SK-N-SH (cell line): Measurements from ENCODE around the gene LAMTOR4. TPM values are rescaled to one million over a fixed set of nuclear protein-coding genes. Genes with fewer than 3 reads are reported as not detected.
"Not testable (repeated sequence)": the region's sequence is repeated elsewhere in the genome, so short reads cannot be mapped to it uniquely, and the experiment has no call there.

Experiments
- CTCF ChIA-PET: fragments of 300-600, 350-600 bp; formaldehyde crosslinking; extraction: SDS; loops from one replicate; lab custom pipeline; 2021; lab: Yijun Ruan, JAX
- POLR2A ChIA-PET: fragments of 350-600 bp; sonication (Branson Sonifier 250); formaldehyde crosslinking; extraction: SDS; loops from one replicate; lab custom pipeline; 2020; ENCODE audit warnings: antibody characterized with exemption, inconsistent platforms; lab: Yijun Ruan, JAX
- DNase-seq: peaks from one replicate; pipeline ENCODE4 v3.0.0; 2012
- H2AFZ ChIP-seq: fragments of 200-600 bp; sonication (generic); 2 replicates; pipeline ENCODE4 v1.8.1; 2016; ENCODE audit warnings: antibody characterized with exemption, mild to moderate bottlenecking, low read depth
- H3F3A ChIP-seq: fragments of 200-600 bp; sonication (generic); replicated peaks from 2 replicates; pipeline ENCODE3; 2016; ENCODE audit warnings: antibody characterized with exemption, mild to moderate bottlenecking; ENCODE audit not compliant: insufficient read depth
- H3K27ac ChIP-seq, 2 experiments: fragments of 200-500 bp in 1 of 2; fragments of 200-600 bp in 1 of 2; sonication (Bioruptor generic) in 1 of 2; sonication (generic), shearing (Covaris generic) in 1 of 2; 2 replicates each; pipeline versions ENCODE4 v1.5.1 to v1.6.1; 2014 to 2016; ENCODE audit warnings: low read depth in 2 of 2, inconsistent platforms in 1 of 2, low read length in 1 of 2, mild to moderate bottlenecking in 1 of 2, mixed read lengths in 1 of 2
- H3K27me3 ChIP-seq: fragments of 200-600 bp; sonication (generic), shearing (Covaris generic); 2 replicates; pipeline ENCODE4 v1.6.1; 2016; ENCODE audit warnings: mixed run types; ENCODE audit not compliant: insufficient read depth
- H3K36me3 ChIP-seq, 2 experiments: fragments of 200-500 bp in 1 of 2; fragments of 200-600 bp in 1 of 2; sonication (Bioruptor generic) in 1 of 2; sonication (generic) in 1 of 2; replicated peaks in 1 of 2; 2 replicates each; pipeline versions ENCODE3 to v1.5.1; 2014 to 2016; ENCODE audit warnings: low read length in 1 of 2, mild to moderate bottlenecking in 1 of 2; ENCODE audit not compliant: insufficient read depth in 2 of 2, control insufficient read depth in 1 of 2
- H3K4me1 ChIP-seq, 2 experiments: fragments of 200-500 bp in 1 of 2; fragments of 200-600 bp in 1 of 2; sonication (Bioruptor generic) in 1 of 2; sonication (generic), shearing (Covaris generic) in 1 of 2; 2 replicates each; pipeline versions ENCODE4 v1.5.1 to v1.6.1; 2014 to 2016; ENCODE audit warnings: low read depth in 1 of 2, low read length in 1 of 2, mixed run types in 1 of 2; ENCODE audit not compliant: insufficient read depth in 2 of 2, control insufficient read depth in 1 of 2
- H3K4me2 ChIP-seq: fragments of 200-600 bp; sonication (generic), shearing (Covaris generic); 2 replicates; pipeline ENCODE4 v1.6.1; 2017; ENCODE audit warnings: mixed run types
- H3K4me3 ChIP-seq, 2 experiments: fragments of 200-500 bp in 1 of 2; fragments of 200-600 bp in 1 of 2; sonication (Bioruptor generic) in 1 of 2; sonication (generic), shearing (Covaris generic) in 1 of 2; 2 replicates each; pipeline versions ENCODE4 v1.5.1 to v1.8.1; 2014 to 2016; ENCODE audit warnings: low read depth in 2 of 2, inconsistent platforms in 1 of 2, low read length in 1 of 2, mild to moderate bottlenecking in 1 of 2, mixed read lengths in 1 of 2, moderate library complexity in 1 of 2
- H3K79me2 ChIP-seq: fragments of 200-600 bp; sonication (generic); 2 replicates; pipeline ENCODE4 v1.8.1; 2017; ENCODE audit warnings: mild to moderate bottlenecking; ENCODE audit not compliant: insufficient read depth
- H3K9ac ChIP-seq: fragments of 200-600 bp; sonication (generic); 2 replicates; pipeline ENCODE4 v1.6.1; 2017; ENCODE audit warnings: mixed run types
- H3K9me2 ChIP-seq: fragments of 200-600 bp; sonication (generic); 2 replicates; pipeline ENCODE4 v1.6.1; 2017; ENCODE audit warnings: mixed run types
- H3K9me3 ChIP-seq: fragments of 200-600 bp; sonication (generic); 2 replicates; pipeline ENCODE4 v1.6.1; 2017; ENCODE audit warnings: mixed run types, mild to moderate bottlenecking, moderate library complexity
- H4K20me1 ChIP-seq: fragments of 200-600 bp; sonication (generic); 2 replicates; pipeline ENCODE4 v1.6.1; 2017; ENCODE audit warnings: mild to moderate bottlenecking, mixed run types; ENCODE audit not compliant: insufficient read depth
- CTCF ChIP-seq: fragments of 200-600 bp; sonication (generic); IDR thresholded peaks from 2 replicates; pipeline ENCODE4 v1.6.1; 2017; ENCODE audit warnings: antibody characterized with exemption, mild to moderate bottlenecking, moderate library complexity
- ELF1 ChIP-seq: IDR thresholded peaks from 2 replicates; pipeline ENCODE4 v1.4.0; 2012
- EZH2phosphoT487 ChIP-seq: fragments of 200-600 bp; sonication (generic); IDR thresholded peaks from 2 replicates; pipeline ENCODE4 v1.6.1; 2017; ENCODE audit warnings: low read depth, mixed run types, mild to moderate bottlenecking, antibody characterized with exemption, moderate library complexity, borderline replicate concordance
- FOSL2 ChIP-seq: IDR thresholded peaks from 2 replicates; pipeline ENCODE4 v1.4.0; 2012; ENCODE audit warnings: low read depth, mild to moderate bottlenecking, moderate library complexity, borderline replicate concordance
- FOXJ3 ChIP-seq: sonication (generic); formaldehyde crosslinking; IDR thresholded peaks from 2 replicates; pipeline ENCODE4 v1.5.1; 2020; ENCODE audit warnings: mild to moderate bottlenecking, missing genetic modification reagents
- FOXM1 ChIP-seq: IDR thresholded peaks from 2 replicates; pipeline ENCODE4 v1.4.0; 2012; ENCODE audit warnings: low read depth, mild to moderate bottlenecking
- GATA2 ChIP-seq: sonication (generic); formaldehyde crosslinking; IDR thresholded peaks from 2 replicates; pipeline ENCODE4 v1.5.0; 2020; ENCODE audit warnings: mild to moderate bottlenecking, missing genetic modification reagents
- IRF3 ChIP-seq: fragments of 150-350 bp; IDR thresholded peaks from 2 replicates; pipeline ENCODE4 v1.6.1; 2016; ENCODE audit warnings: mild to moderate bottlenecking, low read depth, low read length
- MEF2A ChIP-seq: IDR thresholded peaks from 2 replicates; pipeline ENCODE4 v1.4.0; 2012; ENCODE audit warnings: low read depth, borderline replicate concordance
- NFIC ChIP-seq: IDR thresholded peaks from 2 replicates; pipeline ENCODE4 v1.4.0; 2012; ENCODE audit warnings: borderline replicate concordance
- NRF1 ChIP-seq: IDR thresholded peaks from 2 replicates; pipeline ENCODE4 v1.6.1; 2012; ENCODE audit warnings: low read depth, mild to moderate bottlenecking, low read length
- PBX3 ChIP-seq: IDR thresholded peaks from 2 replicates; pipeline ENCODE4; 2012
- POLR2AphosphoS5 ChIP-seq: IDR thresholded peaks from 2 replicates; pipeline ENCODE4 v1.6.1; 2012; ENCODE audit warnings: low read depth, low read length
- RCOR1 ChIP-seq: fragments of 150-350 bp; IDR thresholded peaks from 2 replicates; pipeline ENCODE4 v1.6.1; 2017; ENCODE audit warnings: antibody characterized with exemption, low read length
- REST ChIP-seq: IDR thresholded peaks from 2 replicates; pipeline ENCODE4 v1.6.1; 2012; ENCODE audit warnings: mild to moderate bottlenecking, low read depth, low read length, moderate library complexity
- RXRA ChIP-seq: IDR thresholded peaks from 2 replicates; pipeline ENCODE4 v1.4.0; 2012; ENCODE audit warnings: low read depth, mild to moderate bottlenecking, borderline replicate concordance
- SIN3A ChIP-seq: IDR thresholded peaks from 2 replicates; pipeline ENCODE4 v1.6.1; 2012; ENCODE audit warnings: low read depth, mild to moderate bottlenecking, low read length, moderate library complexity, borderline replicate concordance
- TCF12 ChIP-seq: IDR thresholded peaks from 2 replicates; pipeline ENCODE4 v1.4.0; 2012
- ZBTB33 ChIP-seq: IDR thresholded peaks from 2 replicates; pipeline ENCODE4 v1.4.0; 2012; ENCODE audit warnings: low read depth, borderline replicate concordance
- WGBS: methylation state at CpG from one replicate; pipeline ENCODE4 v1.1.6; 2017; ENCODE audit warnings: low lambda C conversion rate; 5-methylcytosine and 5-hydroxymethylcytosine counted together
- polyA plus RNA-seq, 3 experiments: library from polyadenylated mRNA; depleted of rRNA; stranded (reverse); fragments of >200 nt; gene quantifications; 2 replicates each; pipeline ENCODE4 v1.2.3, GENCODE V29; 2012

The LAMTOR4 gene
- polyA plus RNA-seq, 1 of the 3 experiments (the other 2 are of a cell fraction), result 630 TPM

GRCh38 chr7:100128637-100128963 lies 20.1 kb upstream of the LAMTOR4 start:
- WGBS, result 76% methylated on average over 1 of the region's 1 CpG
- no peaks in the 10 kb centered on the region for H3K9me2 ChIP-seq
- H3K36me3 ChIP-seq, result peaks cover 8 to 16% of the 10 kb centered on the region in 2 experiments
- TF ChIP-seq GATA2 (CRISPR knock-in tag) (no peak), EZH2phosphoT487 (no peak), TCF12 (no peak), ELF1 (no peak), SIN3A (no peak), RCOR1 (no peak), CTCF (no peak), FOSL2 (no peak), FOXJ3 (CRISPR knock-in tag) (no peak), ZBTB33 (no peak), POLR2AphosphoS5 (no peak), MEF2A (no peak), REST (no peak), RXRA (no peak), PBX3 (no peak), IRF3 (no peak), FOXM1 (no peak), NRF1 (no peak), NFIC (no peak)
- no peaks in the 10 kb centered on the region for H3K27me3 ChIP-seq
- no peaks in the 10 kb centered on the region for H4K20me1 ChIP-seq
- no peak for DNase-seq
- no peak overlapping the region for H3K27ac ChIP-seq
- peaks cover 10 to 20% of the 10 kb centered on the region in 2 experiments; a peak in 2 of 4 replicates for H3K4me1 ChIP-seq
- peaks cover 27% of the 10 kb centered on the region; the same call in 1 of the 2 replicates for H3K79me2 ChIP-seq
- no peak overlapping the region for H2AFZ ChIP-seq
- peaks cover 45% of the 10 kb centered on the region for H3F3A ChIP-seq
- ChIA-PET CTCF (interaction anchor here (0.6 to 13.6 kb wide), 15 partner anchors 11 to 577 kb away, joined by 3 to 262 read pairs (median 5); partner anchors contain the start of genes AP4M1, GAL3ST4, MCM7 and PVRIG), POLR2A (interaction anchor here (0.6 to 2.7 kb wide), 6 partner anchors 26 to 761 kb away, joined by 3 to 19 read pairs (median 4); partner anchors contain the start of genes AP4M1, MCM7, UFSP1 and ZSCAN21)
- H3K4me3 ChIP-seq, result no peak overlapping the region
- 0 out of 2 replicates have a peak overlapping the region, but pooled peaks have one; percentile 90 for H3K4me2 ChIP-seq
- H3K9me3 ChIP-seq, result no peaks in the 10 kb centered on the region
- H3K9ac ChIP-seq, result no peak overlapping the region

GRCh38 chr7:100130220-100130607 lies 18.5 kb upstream of the LAMTOR4 start:
- H4K20me1 ChIP-seq, H3K36me3 ChIP-seq, H3K4me2 ChIP-seq, H2AFZ ChIP-seq, H3K9me3 ChIP-seq, H3K27ac ChIP-seq, H3K9ac ChIP-seq, DNase-seq, H3K4me3 ChIP-seq, H3K27me3 ChIP-seq, H3K9me2 ChIP-seq: not testable (repeated sequence)
- 83% methylated on average over 1 of the region's 1 CpG for whole genome bisulfite sequencing
- Histone ChIP-seq H3K79me2 (peaks cover 13% of the 10 kb centered on the region; the same call in 1 of the 2 replicates), H3F3A (peaks cover 34% of the 10 kb centered on the region), H3K4me1 (peaks cover 10 to 16% of the 10 kb centered on the region in 2 experiments; a peak in 2 of 4 replicates)
- CTCF ChIA-PET, result interaction anchor here (0.6 to 13.6 kb wide), 39 partner anchors 8 to 596 kb away, joined by 3 to 262 read pairs (median 6); partner anchors contain the start of genes AP4M1, CNPY4, GAL3ST4 and GPC2
- POLR2A ChIA-PET, result interaction anchor here (0.9 to 3.1 kb wide), 4 partner anchors 16 to 29 kb away, joined by 3 to 19 read pairs (median 8); partner anchors contain the start of genes AP4M1, LAMTOR4 and MCM7
